ENCODE results near the gene NSUN2.

DNA sequence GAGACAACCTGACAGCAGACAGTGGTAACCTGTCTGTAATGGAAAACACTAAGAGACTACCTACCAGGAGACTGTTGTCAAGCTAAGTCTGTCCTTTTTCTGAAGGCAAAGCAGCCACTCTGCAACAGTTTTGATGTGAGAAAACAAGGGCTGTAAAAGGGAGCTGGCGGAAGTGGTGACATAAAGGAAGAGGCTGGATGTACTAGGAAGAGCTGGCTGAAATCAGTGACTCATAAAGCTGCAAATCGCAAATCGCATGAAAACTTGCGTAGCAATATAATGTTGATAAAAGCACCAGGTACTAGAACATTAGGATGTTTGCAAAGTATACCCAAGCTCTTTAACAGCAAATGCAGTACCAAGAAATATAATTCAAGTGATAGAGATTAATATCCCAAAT lies 1.4 kb downstream of the NSUN2 start:
- TF ChIP-seq, protein P1, sequence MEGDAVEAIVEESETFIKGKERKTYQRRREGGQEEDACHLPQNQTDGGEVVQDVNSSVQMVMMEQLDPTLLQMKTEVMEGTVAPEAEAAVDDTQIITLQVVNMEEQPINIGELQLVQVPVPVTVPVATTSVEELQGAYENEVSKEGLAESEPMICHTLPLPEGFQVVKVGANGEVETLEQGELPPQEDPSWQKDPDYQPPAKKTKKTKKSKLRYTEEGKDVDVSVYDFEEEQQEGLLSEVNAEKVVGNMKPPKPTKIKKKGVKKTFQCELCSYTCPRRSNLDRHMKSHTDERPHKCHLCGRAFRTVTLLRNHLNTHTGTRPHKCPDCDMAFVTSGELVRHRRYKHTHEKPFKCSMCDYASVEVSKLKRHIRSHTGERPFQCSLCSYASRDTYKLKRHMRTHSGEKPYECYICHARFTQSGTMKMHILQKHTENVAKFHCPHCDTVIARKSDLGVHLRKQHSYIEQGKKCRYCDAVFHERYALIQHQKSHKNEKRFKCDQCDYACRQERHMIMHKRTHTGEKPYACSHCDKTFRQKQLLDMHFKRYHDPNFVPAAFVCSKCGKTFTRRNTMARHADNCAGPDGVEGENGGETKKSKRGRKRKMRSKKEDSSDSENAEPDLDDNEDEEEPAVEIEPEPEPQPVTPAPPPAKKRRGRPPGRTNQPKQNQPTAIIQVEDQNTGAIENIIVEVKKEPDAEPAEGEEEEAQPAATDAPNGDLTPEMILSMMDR (conservative IDR thresholded peaks at IDR 0.05; ENCODE audit: low read depth, low read length): no peak
- TF ChIP-seq, protein P2, sequence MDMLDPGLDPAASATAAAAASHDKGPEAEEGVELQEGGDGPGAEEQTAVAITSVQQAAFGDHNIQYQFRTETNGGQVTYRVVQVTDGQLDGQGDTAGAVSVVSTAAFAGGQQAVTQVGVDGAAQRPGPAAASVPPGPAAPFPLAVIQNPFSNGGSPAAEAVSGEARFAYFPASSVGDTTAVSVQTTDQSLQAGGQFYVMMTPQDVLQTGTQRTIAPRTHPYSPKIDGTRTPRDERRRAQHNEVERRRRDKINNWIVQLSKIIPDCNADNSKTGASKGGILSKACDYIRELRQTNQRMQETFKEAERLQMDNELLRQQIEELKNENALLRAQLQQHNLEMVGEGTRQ (IDR thresholded peaks at IDR 0.05; ENCODE audit: low read depth, low read length): no peak
- TF ChIP-seq NFE2L2 (IDR thresholded peaks at IDR 0.05; ENCODE audit: low read depth, low read length) (no peak), MAFK (IDR thresholded peaks at IDR 0.05; ENCODE audit: low read depth, low read length) (no peak), CHD1 (IDR thresholded peaks at IDR 0.05; ENCODE audit: low read depth, low read length) (no peak)
